H54 (cell line): Measurements from ENCODE around the gene MMEL1.

ENCODE experiments used
- DNase-seq: peaks from one replicate; pipeline ENCODE4 v3.0.0; 2011; ENCODE audit warnings: low spot score, mixed read lengths; ENCODE audit not compliant: insufficient read length
- FAIRE-seq: peaks from 3 replicates; lab custom pipeline; 2011; peaks lifted over from hg19 to GRCh38; lab: Jason Lieb, UNC
- POLR2A ChIP-seq: IDR thresholded peaks from 2 replicates; pipeline ENCODE4 v1.6.1; 2011; ENCODE audit warnings: low read depth, mild to moderate bottlenecking, low read length

MMEL1 gene

DNA sequence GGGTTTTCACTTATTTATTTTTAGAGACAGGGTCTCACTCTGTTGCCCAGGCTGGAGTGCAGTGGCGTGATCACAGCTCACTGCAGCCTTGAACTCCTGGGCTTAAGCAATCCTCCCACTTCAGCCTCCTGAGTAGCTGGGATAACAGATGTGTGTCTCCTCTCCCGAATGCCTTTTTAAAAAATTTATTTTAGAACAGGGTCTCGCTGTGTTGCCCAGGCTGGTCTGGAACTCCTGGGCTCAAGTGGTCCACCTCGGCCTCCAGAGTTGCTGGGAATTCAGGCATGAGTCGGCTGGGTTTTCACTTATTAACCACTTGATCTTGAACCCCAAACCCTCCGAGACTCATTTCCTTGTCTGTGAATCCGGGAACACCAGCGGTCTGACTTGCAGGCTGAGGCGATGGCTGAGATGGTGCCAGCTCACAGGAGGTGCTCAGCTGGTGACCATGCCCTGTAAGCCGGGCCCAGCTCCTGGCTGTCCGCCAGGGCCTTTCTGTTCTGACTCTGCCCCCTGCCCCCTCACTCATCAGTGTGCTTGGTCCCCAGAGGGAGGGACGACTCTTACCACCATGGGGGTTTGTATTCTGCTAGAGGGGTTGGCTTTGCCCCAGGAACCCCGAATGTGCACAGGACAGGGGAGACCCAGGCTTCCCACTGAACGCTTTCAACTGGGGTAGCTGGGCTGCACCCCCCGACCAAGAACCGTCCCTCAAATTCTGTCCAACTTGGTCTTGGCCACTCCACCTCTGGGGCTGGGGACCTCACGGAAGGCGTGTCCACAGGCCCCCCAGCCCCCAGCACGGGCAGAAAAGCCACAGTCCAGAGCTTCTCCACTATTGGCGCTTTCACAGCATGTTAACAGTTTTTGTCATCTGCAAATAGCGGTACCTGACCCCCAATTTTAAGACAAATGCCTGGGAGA is 22.5 kb downstream of the MMEL1 start:
- TF ChIP-seq POLR2A = no peak
- FAIRE-seq (no peak), DNase-seq (no peak)

DNA sequence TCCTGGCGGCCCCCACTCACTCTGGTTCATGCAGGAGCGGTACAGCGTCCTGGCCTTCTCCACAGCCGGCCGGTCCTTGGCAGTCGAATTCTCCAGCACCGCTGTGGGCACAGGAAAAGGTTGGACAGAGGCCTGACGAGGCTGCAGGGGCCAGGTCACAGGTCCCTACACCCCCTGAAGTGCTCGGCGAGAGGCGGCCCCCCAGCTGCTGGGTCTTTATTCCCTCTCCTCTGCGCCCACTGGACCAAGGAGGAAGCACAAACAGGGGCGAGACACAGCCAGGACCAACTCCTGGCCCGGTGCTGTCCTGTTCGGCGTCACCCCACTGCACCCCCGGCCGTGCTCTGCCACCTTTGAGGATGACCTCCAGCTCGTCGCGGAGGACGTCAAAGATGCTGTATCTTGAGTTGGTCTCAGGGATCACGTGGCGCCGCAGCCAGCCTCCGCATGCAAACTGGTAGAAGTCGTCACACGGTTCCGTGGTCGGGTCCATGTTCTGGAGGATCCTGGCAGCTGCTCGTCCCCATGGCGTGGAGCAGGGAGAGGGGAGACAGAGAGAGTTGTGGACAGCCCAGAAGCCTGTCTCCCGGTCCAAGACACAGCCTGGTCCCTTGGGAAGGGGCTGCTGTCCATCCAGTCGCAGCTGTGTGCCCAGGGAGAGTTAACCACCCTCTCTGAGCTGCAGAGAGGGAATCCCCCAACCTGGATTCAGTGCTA is 23.3 kb downstream of the MMEL1 start:
- FAIRE-seq (no peak), DNase-seq (no peak)

DNA sequence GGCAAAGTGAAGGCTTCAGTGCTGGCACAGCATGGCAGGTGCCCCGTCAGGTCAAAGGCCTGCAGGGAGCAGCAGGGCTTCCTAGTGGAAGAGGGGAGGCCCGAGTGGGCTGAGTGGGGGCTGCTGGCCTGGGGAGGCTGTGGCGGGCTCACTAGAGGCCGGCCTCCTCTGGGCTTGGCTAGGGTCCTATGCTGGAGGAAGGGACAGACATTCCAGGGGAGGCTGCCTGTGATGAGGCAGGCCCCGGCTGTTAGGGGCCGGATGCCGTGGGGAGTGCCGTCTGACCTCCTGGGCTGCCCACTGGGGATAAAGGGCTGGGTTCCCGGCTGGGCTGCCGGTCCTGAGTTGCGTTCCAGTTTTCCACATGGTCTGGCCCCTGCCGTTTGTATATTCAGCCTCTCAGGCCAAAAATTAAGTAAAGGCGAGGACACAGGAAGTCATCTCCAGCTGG is 25.1 kb downstream of the MMEL1 start:
- DNase-seq (no peak), FAIRE-seq (no peak)
- no peak for TF ChIP-seq POLR2A

More for the DNA sequence above, 23.3 kb downstream of the MMEL1 start:
- no peak for TF ChIP-seq POLR2A

DNA sequence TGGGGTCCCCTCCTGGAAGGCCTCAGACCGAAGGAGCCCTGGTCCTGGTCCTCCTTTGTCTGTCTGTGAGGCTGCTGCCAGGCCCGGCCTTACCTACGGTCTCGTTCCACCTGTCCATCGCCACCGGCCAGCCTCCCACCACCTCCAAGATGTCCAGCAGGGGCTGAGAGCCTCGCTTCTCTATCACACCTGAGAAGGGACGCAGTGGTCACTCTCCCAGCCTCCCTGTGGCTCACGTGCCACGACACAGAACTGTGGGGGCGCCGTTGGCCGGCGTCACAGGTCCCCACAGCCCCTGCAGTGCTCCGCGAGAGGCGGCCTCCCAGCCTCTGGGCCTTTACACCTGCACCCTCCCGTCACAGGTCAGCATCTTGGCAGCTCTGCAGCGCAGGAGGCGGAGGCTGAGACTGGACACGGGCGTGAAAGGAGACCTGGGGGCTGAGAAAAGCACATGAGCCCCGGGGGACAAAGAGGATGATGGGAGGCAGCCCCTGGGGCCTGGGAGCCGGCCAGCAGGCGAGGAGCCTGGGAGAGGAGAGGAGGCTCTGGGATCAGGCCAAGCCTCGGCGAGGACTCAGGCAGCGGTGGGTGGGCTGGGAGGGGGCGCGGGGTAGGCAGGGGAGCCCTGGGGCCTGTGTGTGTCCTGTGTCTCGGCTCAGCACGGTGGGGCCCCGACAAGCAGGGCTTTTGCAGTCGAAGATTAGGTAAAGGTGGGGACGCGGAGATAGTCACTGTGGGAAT is 25.8 kb downstream of the MMEL1 start:
- FAIRE-seq (no peak), DNase-seq (no peak)
- no peak for TF ChIP-seq POLR2A

DNA sequence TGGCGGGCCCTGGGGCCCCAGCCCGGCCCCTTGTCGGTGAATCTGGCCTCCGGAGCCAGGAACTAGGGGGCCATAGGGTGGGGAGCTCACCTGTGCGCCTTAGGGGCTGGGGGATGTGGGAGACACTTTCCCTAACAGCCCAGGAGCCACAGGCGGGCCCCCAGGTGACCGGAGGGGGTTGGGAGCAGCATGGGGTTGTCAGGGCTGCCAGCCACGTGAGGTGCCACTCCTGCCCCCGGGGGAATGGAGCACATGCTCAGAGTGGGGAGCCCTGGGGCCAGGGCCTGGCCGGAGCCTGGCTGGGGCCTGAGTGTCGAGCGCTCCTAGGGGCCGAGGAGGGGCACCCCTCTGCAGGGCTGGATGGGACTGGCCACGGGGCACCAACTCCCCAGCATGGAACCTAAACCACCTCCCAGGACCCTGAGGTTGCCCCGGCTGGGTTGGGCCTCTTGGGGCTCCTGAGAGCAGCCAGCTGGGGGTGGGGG is 26.4 kb downstream of the MMEL1 start:
- TF ChIP-seq POLR2A = no peak
- no peak for FAIRE-seq

DNA sequence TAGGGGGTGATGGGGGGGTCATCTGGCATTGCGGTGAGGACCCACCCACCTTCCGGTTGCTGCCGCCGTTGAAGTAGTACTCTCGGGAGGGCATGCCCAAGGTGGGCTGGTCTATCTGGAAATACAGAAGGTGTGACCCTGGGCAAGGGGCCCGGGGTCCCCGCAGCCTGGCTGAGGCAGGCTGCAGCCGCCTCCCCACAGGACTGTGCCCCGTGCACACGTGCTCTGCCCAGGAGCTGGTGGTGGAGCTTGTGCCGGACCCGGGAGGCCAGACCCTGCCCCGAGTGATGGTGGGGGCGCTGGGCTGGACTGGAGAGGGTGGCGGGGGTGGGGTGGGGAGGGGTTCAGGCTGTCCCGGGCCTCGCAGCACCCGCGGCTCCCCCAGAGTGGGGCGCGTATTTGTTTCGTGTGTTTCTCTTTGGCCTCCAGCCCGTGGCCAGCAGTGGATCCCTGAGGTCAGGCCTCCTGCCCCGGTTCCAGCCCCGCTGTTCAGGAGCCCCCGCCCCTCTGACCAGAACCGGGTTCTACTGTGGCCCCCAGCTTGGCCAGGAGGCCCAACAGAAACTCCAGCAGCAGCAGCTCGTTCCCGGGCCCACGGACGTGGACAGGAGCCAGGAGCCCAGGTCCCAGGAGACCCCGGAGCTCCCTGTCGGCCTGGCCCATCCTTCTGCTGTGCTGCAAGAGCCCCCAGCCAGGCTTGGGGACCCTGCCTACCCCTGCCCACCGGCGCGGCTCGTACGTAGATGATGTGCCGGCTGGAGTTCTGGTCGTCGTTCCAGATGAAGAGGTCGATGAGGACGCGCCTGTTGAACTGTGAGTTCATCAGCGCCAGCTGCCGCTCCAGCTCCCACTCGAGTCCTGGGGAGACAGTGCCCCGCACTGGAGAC is 27.1 kb downstream of the MMEL1 start:
- TF ChIP-seq POLR2A = no peak
- FAIRE-seq = no peak
- DNase-seq = no peak

More for the DNA sequence above, 26.4 kb downstream of the MMEL1 start:
- no peak for DNase-seq

DNA sequence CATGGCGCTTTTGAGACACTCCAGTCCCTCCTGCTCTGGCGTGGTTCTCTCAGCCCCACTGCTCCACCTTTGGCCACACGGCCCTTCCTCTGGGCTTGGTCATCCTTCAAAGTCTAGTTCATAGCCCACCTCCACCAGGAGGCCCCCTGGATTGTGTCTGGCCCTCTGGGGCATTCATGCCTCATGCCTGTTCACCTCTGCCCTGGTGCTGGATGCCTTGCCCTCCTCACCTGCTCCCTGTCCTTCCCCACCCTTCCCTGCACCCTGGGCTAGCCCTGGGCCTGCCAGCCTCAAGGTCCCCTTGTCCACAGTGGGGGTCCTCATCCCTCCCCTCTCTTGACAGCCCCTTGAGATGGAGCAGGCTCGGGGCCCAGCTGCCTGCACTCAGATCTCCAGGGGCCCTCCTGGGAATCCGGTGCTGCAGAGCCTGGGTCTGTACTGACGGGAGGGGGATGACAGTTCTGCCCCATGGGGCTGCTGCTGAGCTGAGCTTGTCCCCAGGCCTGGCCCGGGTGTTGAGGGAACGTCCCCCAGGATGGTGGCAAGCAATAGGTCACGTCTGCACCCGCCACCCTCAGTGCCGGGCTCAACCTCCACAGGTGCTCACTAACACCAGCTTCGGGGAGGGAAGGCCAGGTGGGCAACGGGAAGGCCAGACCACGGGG is 27.8 kb downstream of the MMEL1 start:
- no peak for FAIRE-seq
- no peak for TF ChIP-seq POLR2A

DNA sequence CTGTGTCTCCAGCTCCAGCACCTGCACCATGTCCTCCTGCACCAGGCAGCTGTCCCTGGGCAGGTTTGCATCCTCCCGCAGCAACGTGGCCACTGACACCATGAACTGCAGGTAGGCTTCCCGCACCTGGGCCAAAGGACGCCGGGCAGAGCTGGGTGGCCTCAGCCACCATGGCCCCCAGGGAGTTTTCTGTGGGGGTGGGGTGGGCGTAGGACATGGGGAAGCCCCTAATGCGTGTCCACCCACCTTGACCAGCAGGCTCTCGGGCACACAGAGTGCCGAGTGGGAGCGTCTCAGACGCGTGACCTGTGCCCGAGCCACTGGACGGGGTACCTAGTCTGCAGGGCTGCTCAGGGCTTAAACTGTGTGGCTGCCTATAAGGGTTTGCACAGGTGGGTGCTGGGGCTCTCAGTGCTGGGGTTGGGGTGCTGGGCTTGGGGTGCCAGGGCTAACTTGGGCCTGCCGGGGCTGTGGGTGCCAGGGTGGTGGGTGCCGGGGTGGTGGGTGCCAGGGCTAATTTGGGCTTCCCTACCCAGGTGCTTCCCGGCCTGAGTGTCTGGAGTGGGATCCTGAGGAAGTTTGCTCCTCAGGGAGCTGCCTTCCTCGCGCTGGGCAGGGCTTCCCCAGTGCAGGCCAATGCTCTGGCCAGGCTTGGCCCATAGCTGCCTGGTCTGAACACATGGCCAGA is 28.5 kb downstream of the MMEL1 start:
- DNase-seq = no peak
- no peak for FAIRE-seq
- TF ChIP-seq POLR2A = no peak

More for the DNA sequence above, 27.8 kb downstream of the MMEL1 start:
- no peak for DNase-seq

DNA sequence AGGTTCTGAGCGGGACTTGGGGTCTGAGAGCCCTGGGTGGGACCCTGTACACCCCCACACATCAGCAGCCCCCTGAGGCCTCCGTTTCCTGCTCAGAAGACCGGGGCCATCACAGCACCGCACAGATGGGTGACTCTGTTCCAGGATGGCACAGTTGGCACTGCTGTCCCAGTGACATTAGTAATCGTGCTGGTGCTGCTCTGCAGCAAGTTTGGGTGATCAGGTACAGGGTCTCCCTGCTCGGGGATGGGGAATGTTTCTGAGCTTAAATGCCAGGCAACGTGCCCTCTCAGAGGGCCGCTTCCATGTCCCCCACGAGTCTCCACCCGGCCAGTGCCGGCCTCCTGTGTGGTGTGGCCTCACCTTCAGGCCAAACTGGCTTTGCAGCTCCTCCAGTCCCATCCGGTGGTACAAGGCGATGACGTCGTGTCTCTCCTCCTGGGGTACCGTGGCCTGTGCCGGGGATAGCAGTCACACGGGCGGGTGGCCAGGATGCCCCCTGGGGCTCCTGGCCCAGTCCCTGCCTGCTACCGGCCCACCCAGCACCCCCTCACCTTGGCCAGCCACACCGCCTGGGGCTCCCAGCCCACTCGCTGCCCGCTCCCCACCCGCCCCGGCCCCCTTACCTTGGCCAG is 29.2 kb downstream of the MMEL1 start:
- FAIRE-seq (no peak), DNase-seq (no peak)
- no peak for TF ChIP-seq POLR2A

DNA sequence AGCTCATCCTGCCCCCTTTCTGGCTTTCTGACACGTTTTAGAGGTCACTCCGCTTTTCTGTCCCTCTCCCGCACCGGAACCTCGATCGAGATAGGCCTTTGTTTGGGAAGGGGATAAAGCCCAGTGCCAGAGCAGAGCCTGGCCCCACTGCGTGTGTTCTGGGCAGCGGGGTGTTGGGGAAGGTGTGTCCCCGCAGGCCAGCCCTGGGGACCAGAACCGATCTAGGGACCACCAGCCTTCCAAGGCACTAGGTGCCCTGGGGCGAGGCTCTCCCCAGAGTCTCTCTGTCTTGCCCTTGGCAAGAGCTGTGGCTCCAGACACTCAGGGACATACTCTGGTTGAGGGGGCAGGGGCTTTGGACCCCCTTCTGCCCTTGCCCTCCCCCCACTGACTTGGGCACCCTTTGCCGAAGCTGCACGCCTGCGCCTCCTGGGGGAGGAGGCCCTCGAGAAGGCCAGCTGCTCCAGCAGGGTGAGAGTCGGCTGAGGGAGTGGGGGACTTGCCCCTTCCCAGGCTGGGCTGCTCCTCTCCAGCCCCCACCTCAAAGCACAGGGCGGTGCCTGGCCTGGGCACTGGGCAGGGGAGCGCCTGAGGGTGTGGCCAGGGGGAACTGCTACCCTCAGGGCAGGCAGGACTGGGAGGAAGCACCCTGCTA is 29.8 kb downstream of the MMEL1 start:
- DNase-seq = no peak
- FAIRE-seq = no peak
- TF ChIP-seq POLR2A = no peak
